WTC11 (cell line): ENCODE data around the gene GATAD2A. TPM values are rescaled to one million over a fixed set of nuclear protein-coding genes. Genes with fewer than 3 reads are reported as not detected.

Experiments
- ATAC-seq: fragments of 200-7000 bp; cut with Tn5 transposase; 2 replicates; pipeline ENCODE4 v1.10.0; 2021; ENCODE audit warnings: mild to moderate bottlenecking, moderate library complexity
- CTCF ChIA-PET: fragments of 300-600 bp; sonication (Branson Sonifier 250); formaldehyde crosslinking; loops from one replicate; lab custom pipeline; 2021; ENCODE audit warnings: antibody characterized with exemption; lab: Charles Lee
- POLR2A ChIA-PET: fragments of 350-600 bp; sonication (Branson Sonifier 250); formaldehyde crosslinking; loops from one replicate; lab custom pipeline; 2021; ENCODE audit warnings: antibody characterized with exemption; lab: Charles Lee
- DNase-seq: peaks from one replicate; pipeline ENCODE4 v3.0.0; 2021; ENCODE audit warnings: low spot score
- H3K27ac Mint-ChIP-seq: 2 replicates; pipeline ENCODE4 v1.8.0; 2021; ENCODE audit warnings: mixed read lengths
- H3K27me3 Mint-ChIP-seq: 2 replicates; pipeline ENCODE4 v1.8.0; 2021; ENCODE audit warnings: low read depth, mild to moderate bottlenecking, moderate library complexity, mixed read lengths
- H3K36me3 Mint-ChIP-seq: 2 replicates; pipeline ENCODE4 v1.8.0; 2021; ENCODE audit warnings: mixed read lengths
- H3K4me1 Mint-ChIP-seq: 2 replicates; pipeline ENCODE4 v1.8.0; 2022; ENCODE audit warnings: mixed read lengths
- H3K4me3 Mint-ChIP-seq: 2 replicates; pipeline ENCODE4 v1.8.0; 2021; ENCODE audit warnings: mild to moderate bottlenecking, moderate library complexity, mixed read lengths
- H3K9me3 Mint-ChIP-seq: 2 replicates; pipeline ENCODE4 v1.8.0; 2021; ENCODE audit warnings: mixed read lengths
- ATF1 ChIP-seq: sonication (generic); formaldehyde crosslinking; IDR thresholded peaks from 2 replicates; pipeline ENCODE4 v1.8.1; 2023; ENCODE audit warnings: mild to moderate bottlenecking, moderate library complexity, missing genetic modification reagents
- EMX1 ChIP-seq: fragments of 250-450 bp; sonication (Bioruptor Pico); IDR thresholded peaks from 2 replicates; pipeline ENCODE4 v1.8.0; 2021; ENCODE audit warnings: mild to moderate bottlenecking
- FOXP1 ChIP-seq: sonication (generic); formaldehyde crosslinking; IDR thresholded peaks from 2 replicates; pipeline ENCODE4 v1.8.0; 2022; ENCODE audit warnings: missing genetic modification reagents, mild to moderate bottlenecking, moderate library complexity, borderline replicate concordance
- IRF2 ChIP-seq: sonication (generic); formaldehyde crosslinking; IDR thresholded peaks from 2 replicates; pipeline ENCODE4 v1.8.0; 2022; ENCODE audit warnings: low read depth, missing genetic modification reagents, borderline replicate concordance
- MYBL2 ChIP-seq: sonication (generic); formaldehyde crosslinking; IDR thresholded peaks from 2 replicates; pipeline ENCODE4 v1.8.1; 2023; ENCODE audit warnings: mild to moderate bottlenecking, moderate library complexity, missing genetic modification reagents
- NFATC4 ChIP-seq: fragments of 250-450 bp; sonication (Bioruptor Pico); IDR thresholded peaks from 2 replicates; pipeline ENCODE4 v1.9.0; 2021; ENCODE audit warnings: mild to moderate bottlenecking
- RORB ChIP-seq: fragments of 250-450 bp; sonication (Bioruptor Pico); IDR thresholded peaks from 2 replicates; pipeline ENCODE4 v1.9.0; 2021; ENCODE audit warnings: mild to moderate bottlenecking
- SMAD3 ChIP-seq: sonication (generic); formaldehyde crosslinking; IDR thresholded peaks from 2 replicates; pipeline ENCODE4 v1.8.0; 2022; ENCODE audit warnings: missing genetic modification reagents, mild to moderate bottlenecking, borderline replicate concordance
- TEAD4 ChIP-seq: sonication (generic); formaldehyde crosslinking; IDR thresholded peaks from 2 replicates; pipeline ENCODE4 v1.8.0; 2022; ENCODE audit warnings: mild to moderate bottlenecking, missing genetic modification reagents
- ZNF232 ChIP-seq: sonication (generic); formaldehyde crosslinking; IDR thresholded peaks from 2 replicates; pipeline ENCODE4 v1.8.0; 2022; ENCODE audit warnings: mild to moderate bottlenecking, missing genetic modification reagents
- ZNF317 ChIP-seq: sonication (generic); formaldehyde crosslinking; IDR thresholded peaks from 2 replicates; pipeline ENCODE4 v1.8.1; 2023; ENCODE audit warnings: low read depth, mild to moderate bottlenecking, moderate library complexity, missing genetic modification reagents, borderline replicate concordance
- ZNF423 ChIP-seq: fragments of 250-450 bp; sonication (Bioruptor Pico); IDR thresholded peaks from 2 replicates; pipeline ENCODE4 v2.1.2; 2022; ENCODE audit warnings: mild to moderate bottlenecking, moderate library complexity
- total RNA-seq: library from RNA; stranded (reverse); gene quantifications from 3 replicates; pipeline ENCODE4 v1.2.3, GENCODE V29; 2021
- TF ChIP-seq, protein P1 (sequence below): sonication (generic); formaldehyde crosslinking; IDR thresholded peaks from 2 replicates; pipeline ENCODE4 v1.8.1; 2022; ENCODE audit warnings: low read depth, mild to moderate bottlenecking, moderate library complexity, missing genetic modification reagents, borderline replicate concordance
- TF ChIP-seq, protein P2 (sequence below): fragments of 250-450 bp; sonication (Bioruptor Pico); IDR thresholded peaks from 2 replicates; pipeline ENCODE4 v1.9.0; 2021; ENCODE audit warnings: mild to moderate bottlenecking
- TF ChIP-seq, protein P3 (sequence below): sonication (generic); formaldehyde crosslinking; IDR thresholded peaks from 2 replicates; pipeline ENCODE4 v1.8.1; 2023; ENCODE audit warnings: mild to moderate bottlenecking, moderate library complexity, missing genetic modification reagents
- TF ChIP-seq, protein P4 (sequence below): sonication (generic); formaldehyde crosslinking; IDR thresholded peaks from 2 replicates; pipeline ENCODE4 v1.8.1; 2022; ENCODE audit warnings: mild to moderate bottlenecking, moderate library complexity, missing genetic modification reagents
- TF ChIP-seq, protein P5 (sequence below): sonication (generic); formaldehyde crosslinking; IDR thresholded peaks from 2 replicates; pipeline ENCODE4 v1.8.1; 2022; ENCODE audit warnings: missing genetic modification reagents, borderline replicate concordance
- TF ChIP-seq, protein P6 (sequence below): sonication (generic); formaldehyde crosslinking; IDR thresholded peaks from 2 replicates; pipeline ENCODE4 v1.8.1; 2022; ENCODE audit warnings: mild to moderate bottlenecking, missing genetic modification reagents, moderate library complexity, borderline replicate concordance

GATAD2A gene
- total RNA-seq, 1 experiment from 2014 or later: 209 TPM

DNA sequence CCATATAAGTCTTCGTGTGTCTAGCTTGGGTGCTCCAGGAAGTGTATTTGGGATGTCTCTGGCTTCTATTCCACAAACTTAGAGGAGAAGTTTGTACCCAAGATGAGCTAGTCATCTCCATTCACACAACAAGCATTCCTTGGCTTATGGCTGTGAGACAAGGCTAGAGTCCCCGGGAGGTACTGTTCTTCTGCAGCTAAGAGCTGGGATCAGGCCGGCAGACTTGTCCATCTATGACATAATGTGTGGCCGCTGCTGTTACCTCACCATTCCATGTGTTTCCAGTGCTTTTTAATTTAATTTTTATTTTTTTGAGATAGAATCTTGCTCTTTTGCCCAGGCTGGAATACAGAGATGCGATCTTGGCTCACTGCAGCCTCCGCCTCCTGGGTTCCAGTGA lies 20.7 kb downstream of the GATAD2A start (continued):
- TF ChIP-seq MYBL2 (no peak), EMX1 (CRISPR knock-in tag) (no peak), ZNF317 (CRISPR knock-in tag) (no peak)

DNA sequence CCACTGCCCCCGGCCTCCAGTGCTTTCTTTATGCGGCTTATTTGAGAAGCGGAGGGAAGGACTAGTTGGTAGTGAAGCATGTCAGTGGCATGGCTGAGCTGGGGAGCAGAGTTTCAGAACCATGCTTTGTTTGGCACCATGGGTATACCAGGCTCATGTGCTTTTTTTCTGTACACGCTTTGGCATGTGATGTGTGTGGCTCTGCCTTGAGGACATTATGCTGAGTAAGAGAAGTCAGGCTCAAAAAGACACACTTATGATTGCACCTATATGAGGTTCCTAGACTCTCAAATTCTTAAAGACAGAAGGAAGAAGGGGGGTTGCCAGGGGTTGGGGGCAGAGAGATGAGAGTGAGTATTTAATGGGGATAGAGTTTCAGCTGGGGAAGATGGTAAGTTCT lies 21.3 kb downstream of the GATAD2A start:
- no peak overlapping the region for H3K4me3 Mint-ChIP-seq
- ChIA-PET POLR2A (no interaction called here), CTCF (no interaction called here)
- H3K27ac Mint-ChIP-seq: peak overlapping the region; percentile 64; the same call in 1 of the 2 replicates
- TF ChIP-seq TEAD4 (CRISPR knock-in tag) (no peak), RORB (no peak), FOXP1 (CRISPR knock-in tag) (no peak), SMAD3 (no peak), IRF2 (CRISPR knock-in tag) (no peak), NFATC4 (CRISPR knock-in tag) (no peak), ATF1 (no peak), ZNF232 (CRISPR knock-in tag) (no peak), ZNF423 (no peak)
- TF ChIP-seq, protein P1, sequence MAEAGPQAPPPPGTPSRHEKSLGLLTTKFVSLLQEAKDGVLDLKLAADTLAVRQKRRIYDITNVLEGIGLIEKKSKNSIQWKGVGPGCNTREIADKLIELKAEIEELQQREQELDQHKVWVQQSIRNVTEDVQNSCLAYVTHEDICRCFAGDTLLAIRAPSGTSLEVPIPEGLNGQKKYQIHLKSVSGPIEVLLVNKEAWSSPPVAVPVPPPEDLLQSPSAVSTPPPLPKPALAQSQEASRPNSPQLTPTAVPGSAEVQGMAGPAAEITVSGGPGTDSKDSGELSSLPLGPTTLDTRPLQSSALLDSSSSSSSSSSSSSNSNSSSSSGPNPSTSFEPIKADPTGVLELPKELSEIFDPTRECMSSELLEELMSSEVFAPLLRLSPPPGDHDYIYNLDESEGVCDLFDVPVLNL (CRISPR knock-in tag): no peak
- TF ChIP-seq, protein P2, sequence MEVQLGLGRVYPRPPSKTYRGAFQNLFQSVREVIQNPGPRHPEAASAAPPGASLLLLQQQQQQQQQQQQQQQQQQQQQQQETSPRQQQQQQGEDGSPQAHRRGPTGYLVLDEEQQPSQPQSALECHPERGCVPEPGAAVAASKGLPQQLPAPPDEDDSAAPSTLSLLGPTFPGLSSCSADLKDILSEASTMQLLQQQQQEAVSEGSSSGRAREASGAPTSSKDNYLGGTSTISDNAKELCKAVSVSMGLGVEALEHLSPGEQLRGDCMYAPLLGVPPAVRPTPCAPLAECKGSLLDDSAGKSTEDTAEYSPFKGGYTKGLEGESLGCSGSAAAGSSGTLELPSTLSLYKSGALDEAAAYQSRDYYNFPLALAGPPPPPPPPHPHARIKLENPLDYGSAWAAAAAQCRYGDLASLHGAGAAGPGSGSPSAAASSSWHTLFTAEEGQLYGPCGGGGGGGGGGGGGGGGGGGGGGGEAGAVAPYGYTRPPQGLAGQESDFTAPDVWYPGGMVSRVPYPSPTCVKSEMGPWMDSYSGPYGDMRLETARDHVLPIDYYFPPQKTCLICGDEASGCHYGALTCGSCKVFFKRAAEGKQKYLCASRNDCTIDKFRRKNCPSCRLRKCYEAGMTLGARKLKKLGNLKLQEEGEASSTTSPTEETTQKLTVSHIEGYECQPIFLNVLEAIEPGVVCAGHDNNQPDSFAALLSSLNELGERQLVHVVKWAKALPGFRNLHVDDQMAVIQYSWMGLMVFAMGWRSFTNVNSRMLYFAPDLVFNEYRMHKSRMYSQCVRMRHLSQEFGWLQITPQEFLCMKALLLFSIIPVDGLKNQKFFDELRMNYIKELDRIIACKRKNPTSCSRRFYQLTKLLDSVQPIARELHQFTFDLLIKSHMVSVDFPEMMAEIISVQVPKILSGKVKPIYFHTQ (CRISPR knock-in tag): no peak
- TF ChIP-seq, protein P3, sequence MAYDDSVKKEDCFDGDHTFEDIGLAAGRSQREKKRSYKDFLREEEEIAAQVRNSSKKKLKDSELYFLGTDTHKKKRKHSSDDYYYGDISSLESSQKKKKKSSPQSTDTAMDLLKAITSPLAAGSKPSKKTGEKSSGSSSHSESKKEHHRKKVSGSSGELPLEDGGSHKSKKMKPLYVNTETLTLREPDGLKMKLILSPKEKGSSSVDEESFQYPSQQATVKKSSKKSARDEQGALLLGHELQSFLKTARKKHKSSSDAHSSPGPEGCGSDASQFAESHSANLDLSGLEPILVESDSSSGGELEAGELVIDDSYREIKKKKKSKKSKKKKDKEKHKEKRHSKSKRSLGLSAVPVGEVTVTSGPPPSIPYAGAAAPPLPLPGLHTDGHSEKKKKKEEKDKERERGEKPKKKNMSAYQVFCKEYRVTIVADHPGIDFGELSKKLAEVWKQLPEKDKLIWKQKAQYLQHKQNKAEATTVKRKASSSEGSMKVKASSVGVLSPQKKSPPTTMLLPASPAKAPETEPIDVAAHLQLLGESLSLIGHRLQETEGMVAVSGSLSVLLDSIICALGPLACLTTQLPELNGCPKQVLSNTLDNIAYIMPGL (CRISPR knock-in tag): no peak
- TF ChIP-seq, protein P4, sequence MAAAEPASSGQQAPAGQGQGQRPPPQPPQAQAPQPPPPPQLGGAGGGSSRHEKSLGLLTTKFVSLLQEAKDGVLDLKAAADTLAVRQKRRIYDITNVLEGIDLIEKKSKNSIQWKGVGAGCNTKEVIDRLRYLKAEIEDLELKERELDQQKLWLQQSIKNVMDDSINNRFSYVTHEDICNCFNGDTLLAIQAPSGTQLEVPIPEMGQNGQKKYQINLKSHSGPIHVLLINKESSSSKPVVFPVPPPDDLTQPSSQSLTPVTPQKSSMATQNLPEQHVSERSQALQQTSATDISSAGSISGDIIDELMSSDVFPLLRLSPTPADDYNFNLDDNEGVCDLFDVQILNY (CRISPR knock-in tag): no peak
- TF ChIP-seq, protein P5, sequence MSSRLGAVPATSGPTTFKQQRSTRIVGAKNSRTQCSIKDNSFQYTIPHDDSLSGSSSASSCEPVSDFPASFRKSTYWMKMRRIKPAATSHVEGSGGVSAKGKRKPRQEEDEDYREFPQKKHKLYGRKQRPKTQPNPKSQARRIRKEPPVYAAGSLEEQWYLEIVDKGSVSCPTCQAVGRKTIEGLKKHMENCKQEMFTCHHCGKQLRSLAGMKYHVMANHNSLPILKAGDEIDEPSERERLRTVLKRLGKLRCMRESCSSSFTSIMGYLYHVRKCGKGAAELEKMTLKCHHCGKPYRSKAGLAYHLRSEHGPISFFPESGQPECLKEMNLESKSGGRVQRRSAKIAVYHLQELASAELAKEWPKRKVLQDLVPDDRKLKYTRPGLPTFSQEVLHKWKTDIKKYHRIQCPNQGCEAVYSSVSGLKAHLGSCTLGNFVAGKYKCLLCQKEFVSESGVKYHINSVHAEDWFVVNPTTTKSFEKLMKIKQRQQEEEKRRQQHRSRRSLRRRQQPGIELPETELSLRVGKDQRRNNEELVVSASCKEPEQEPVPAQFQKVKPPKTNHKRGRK (CRISPR knock-in tag): no peak
- TF ChIP-seq, protein P6, sequence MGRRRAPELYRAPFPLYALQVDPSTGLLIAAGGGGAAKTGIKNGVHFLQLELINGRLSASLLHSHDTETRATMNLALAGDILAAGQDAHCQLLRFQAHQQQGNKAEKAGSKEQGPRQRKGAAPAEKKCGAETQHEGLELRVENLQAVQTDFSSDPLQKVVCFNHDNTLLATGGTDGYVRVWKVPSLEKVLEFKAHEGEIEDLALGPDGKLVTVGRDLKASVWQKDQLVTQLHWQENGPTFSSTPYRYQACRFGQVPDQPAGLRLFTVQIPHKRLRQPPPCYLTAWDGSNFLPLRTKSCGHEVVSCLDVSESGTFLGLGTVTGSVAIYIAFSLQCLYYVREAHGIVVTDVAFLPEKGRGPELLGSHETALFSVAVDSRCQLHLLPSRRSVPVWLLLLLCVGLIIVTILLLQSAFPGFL (CRISPR knock-in tag): no peak
- DNase-seq (no peak), ATAC-seq (no peak)
- H3K36me3 Mint-ChIP-seq: no peaks in the 10 kb centered on the region
- H3K9me3 Mint-ChIP-seq: no peaks in the 10 kb centered on the region
- no peaks in the 10 kb centered on the region for H3K27me3 Mint-ChIP-seq
- peaks cover 36% of the 10 kb centered on the region for H3K4me1 Mint-ChIP-seq
